GM21825 (cell line): ENCODE measurements around the gene TMEM176A.

ENCODE experiments used
- ATAC-seq: cut with Tn5 transposase; IDR thresholded peaks from one replicate; pipeline ENCODE4 v1.9.1; 2021; ENCODE audit warnings: mild to moderate bottlenecking, moderate library complexity; ENCODE audit not compliant: unreplicated experiment

TMEM176A gene

GRCh38 chr7:150846291-150847115 lies 45.9 kb downstream of the TMEM176A start:
- no peak for ATAC-seq

GRCh38 chr7:150847536-150847935 lies 47.0 kb downstream of the TMEM176A start:
- no peak for ATAC-seq

GRCh38 chr7:150848111-150848510 lies 47.5 kb downstream of the TMEM176A start:
- ATAC-seq, result no peak

- ATAC-seq, result no peak
Observed at GRCh38 chr7:150848561-150849115, 48.1 kb downstream of the TMEM176A start.

- ATAC-seq, result no peak
Observed at GRCh38 chr7:150849204-150849775, 48.7 kb downstream of the TMEM176A start.

- ATAC-seq, result no peak
Observed at GRCh38 chr7:150850273-150850672, 49.7 kb downstream of the TMEM176A start.

- no peak for ATAC-seq
Observed at GRCh38 chr7:150851492-150852370, 51.2 kb downstream of the TMEM176A start.

- no peak for ATAC-seq
Observed at GRCh38 chr7:150852371-150852905, 51.9 kb downstream of the TMEM176A start, which contains the start of gene AOC1. AOC1 (plus strand) TSS chr7:150852517; CDS start chr7:150856471, 3,954 bp downstream.

- no peak for ATAC-seq
Observed at GRCh38 chr7:150854066-150855000, 53.8 kb downstream of the TMEM176A start.
